Osteoblast (primary cell): Measurements from ENCODE around the gene AP4E1. TPM values are rescaled to one million over a fixed set of nuclear protein-coding genes. Genes with fewer than 3 reads are reported as not detected.
"Not testable (repeated sequence)": the region's sequence is repeated elsewhere in the genome, so short reads cannot be mapped to it uniquely, and the experiment has no call there.

Experiments
- DNase-seq: peaks from one replicate; pipeline ENCODE4 v3.0.0; 2011; ENCODE audit warnings: low spot score, mixed read lengths; ENCODE audit not compliant: insufficient read length; ENCODE audit errors: missing footprints
- H2AFZ ChIP-seq: 2 replicates; pipeline ENCODE4 v1.6.0; 2011; ENCODE audit warnings: mild to moderate bottlenecking, low read length
- H3K27ac ChIP-seq: 2 replicates; pipeline ENCODE4 v1.5.1; 2011; ENCODE audit warnings: mild to moderate bottlenecking, low read depth, low read length, moderate library complexity
- H3K27me3 ChIP-seq: 2 replicates; pipeline ENCODE4 v1.6.0; 2012; ENCODE audit warnings: mild to moderate bottlenecking, control low read depth, inconsistent platforms, low read length, moderate library complexity; ENCODE audit not compliant: insufficient read depth
- H3K36me3 ChIP-seq: 2 replicates; pipeline ENCODE4 v1.5.1; 2011; ENCODE audit warnings: mild to moderate bottlenecking, low read length, control low read depth, moderate library complexity; ENCODE audit not compliant: insufficient read depth
- H3K4me1 ChIP-seq: 2 replicates; pipeline ENCODE4 v1.5.1; 2011; ENCODE audit warnings: mild to moderate bottlenecking, low read length, control low read depth, moderate library complexity; ENCODE audit not compliant: insufficient read depth
- H3K4me2 ChIP-seq: 2 replicates; pipeline ENCODE4 v1.6.0; 2011; ENCODE audit warnings: mild to moderate bottlenecking, low read length; ENCODE audit not compliant: insufficient read depth
- H3K4me3 ChIP-seq: fragments of 200-600 bp; sonication (generic); 3 replicates; pipeline ENCODE4 v1.5.1; 2012; ENCODE audit warnings: mild to moderate bottlenecking, low read length, inconsistent platforms; ENCODE audit not compliant: insufficient read depth
- H3K79me2 ChIP-seq: 2 replicates; pipeline ENCODE4 v1.6.0; 2012; ENCODE audit warnings: mild to moderate bottlenecking, low read length, control low read depth, inconsistent platforms; ENCODE audit not compliant: insufficient read depth
- H3K9me3 ChIP-seq: 2 replicates; pipeline ENCODE4 v1.5.1; 2011; ENCODE audit warnings: low read depth, low read length, control low read depth
- H4K20me1 ChIP-seq: 2 replicates; pipeline ENCODE4 v1.6.0; 2012; ENCODE audit warnings: mild to moderate bottlenecking, low read length, control low read depth; ENCODE audit not compliant: insufficient read depth
- CTCF ChIP-seq: IDR thresholded peaks from 2 replicates; pipeline ENCODE4 v1.5.1; 2011; ENCODE audit warnings: mild to moderate bottlenecking, low read depth, low read length, moderate library complexity; ENCODE audit errors: extremely low read depth
- total RNA-seq: library from RNA; depleted of rRNA; stranded (reverse); fragments of >200 nt; gene quantifications from 2 replicates; pipeline ENCODE4 v1.2.3, GENCODE V29; 2012

AP4E1 gene
- total RNA-seq, 1 donor = 19.2 TPM

- H3K4me3 ChIP-seq = no peak overlapping the region
- no peak overlapping the region for H2AFZ ChIP-seq
- no peak overlapping the region for H3K27ac ChIP-seq
- TF ChIP-seq CTCF = no peak
- H3K4me2 ChIP-seq = no peak overlapping the region
- H3K9me3 ChIP-seq = no peaks in the 10 kb centered on the region
- no peaks in the 10 kb centered on the region for H3K79me2 ChIP-seq
- no peaks in the 10 kb centered on the region for H3K36me3 ChIP-seq
- no peaks in the 10 kb centered on the region for H4K20me1 ChIP-seq
- no peaks in the 10 kb centered on the region for H3K27me3 ChIP-seq
- no peak for DNase-seq
- peaks cover 17% of the 10 kb centered on the region for H3K4me1 ChIP-seq
These were observed 17.7 kb upstream of the AP4E1 start for GRCh38 chr15:50890751-50891150.

GRCh38 chr15:50891159-50891558, 17.3 kb upstream of the AP4E1 start:
- TF ChIP-seq CTCF = no peak

GRCh38 chr15:50893976-50894375, 14.5 kb upstream of the AP4E1 start:
- H3K4me2 ChIP-seq = no peak overlapping the region
- no peaks in the 10 kb centered on the region for H3K79me2 ChIP-seq
- TF ChIP-seq CTCF = no peak
- no peaks in the 10 kb centered on the region for H4K20me1 ChIP-seq
- no peak overlapping the region for H3K27ac ChIP-seq
- DNase-seq = no peak
- H3K9me3 ChIP-seq = no peaks in the 10 kb centered on the region
- H3K27me3 ChIP-seq = no peaks in the 10 kb centered on the region
- H3K4me3 ChIP-seq = no peak overlapping the region
- no peak overlapping the region for H2AFZ ChIP-seq
- H3K36me3 ChIP-seq = no peaks in the 10 kb centered on the region
- H3K4me1 ChIP-seq = no peaks in the 10 kb centered on the region

More at GRCh38 chr15:50891159-50891558, 17.3 kb upstream of the AP4E1 start:
- H3K27me3 ChIP-seq = no peaks in the 10 kb centered on the region
- H3K36me3 ChIP-seq = no peaks in the 10 kb centered on the region
- H4K20me1 ChIP-seq = no peaks in the 10 kb centered on the region
- peaks cover 13% of the 10 kb centered on the region for H3K4me1 ChIP-seq
- H2AFZ ChIP-seq = no peak overlapping the region
- no peaks in the 10 kb centered on the region for H3K9me3 ChIP-seq
- DNase-seq = no peak
- H3K79me2 ChIP-seq = no peaks in the 10 kb centered on the region
- no peak overlapping the region for H3K27ac ChIP-seq
- H3K4me3 ChIP-seq = no peak overlapping the region
- no peak overlapping the region for H3K4me2 ChIP-seq

- H3K9me3 ChIP-seq, H3K36me3 ChIP-seq, H3K27me3 ChIP-seq, H3K27ac ChIP-seq, DNase-seq, H3K79me2 ChIP-seq, H3K4me3 ChIP-seq, H3K4me2 ChIP-seq, H2AFZ ChIP-seq, H4K20me1 ChIP-seq, H3K4me1 ChIP-seq: not testable (repeated sequence)
These were observed 7.1 kb upstream of the AP4E1 start for GRCh38 chr15:50901390-50901789.

- H2AFZ ChIP-seq = no peak overlapping the region
These were observed 4.3 kb upstream of the AP4E1 start for GRCh38 chr15:50904211-50904610.

More at GRCh38 chr15:50904211-50904610, 4.3 kb upstream of the AP4E1 start:
- Histone ChIP-seq H3K27me3 (no peaks in the 10 kb centered on the region), H3K4me3 (no peak overlapping the region), H4K20me1 (no peaks in the 10 kb centered on the region), H3K4me1 (peaks cover 9% of the 10 kb centered on the region), H3K4me2 (no peak overlapping the region), H3K36me3 (no peaks in the 10 kb centered on the region), H3K9me3 (no peaks in the 10 kb centered on the region), H3K79me2 (peaks cover 12% of the 10 kb centered on the region), H3K27ac (no peak overlapping the region)
- DNase-seq = no peak
- TF ChIP-seq CTCF = no peak
